Measurements from ENCODE around the gene IRAK2. TPM values are rescaled to one million over a fixed set of nuclear protein-coding genes. Genes with fewer than 3 reads are reported as not detected.

The IRAK2 gene
- total RNA-seq, 2 donors from 2014 or later: 0.26 to 0.40 TPM

GRCh38 chr3:10229576-10229975, 64.9 kb downstream of the IRAK2 start:
- no peaks in the 10 kb centered on the region for H3K27me3 Mint-ChIP-seq (ENCODE audit: insufficient read depth)
- H3K27me3 ChIP-seq (ENCODE audit: control insufficient read depth, insufficient read depth, low read length, poor library complexity, severe bottlenecking): no peaks in the 10 kb centered on the region
- H3K4me1 Mint-ChIP-seq: peaks cover 4% of the 10 kb centered on the region
- no peaks in the 10 kb centered on the region for H3K4me1 ChIP-seq (ENCODE audit: control insufficient read depth, insufficient read depth, low read length)
- no peak overlapping the region for H3K9ac ChIP-seq (ENCODE audit: extremely low read depth, low read length, poor library complexity, severe bottlenecking)
- no peaks in the 10 kb centered on the region for H3K9me3 ChIP-seq (ENCODE audit: control insufficient read depth, low read length)
- no peak overlapping the region for H3K4me3 ChIP-seq (ENCODE audit: low read length)
- H3K36me3 ChIP-seq (ENCODE audit: control insufficient read depth, insufficient read depth, low read length): no peaks in the 10 kb centered on the region
- no peaks in the 10 kb centered on the region for H3K36me3 Mint-ChIP-seq (ENCODE audit: low read depth)
- H3K9me3 Mint-ChIP-seq: no peaks in the 10 kb centered on the region
- TF ChIP-seq CTCF (conservative IDR thresholded peaks at IDR 0.05): no peak
- 87 to 93% methylated on average over 3 to 7 of the region's 7 CpGs for WGBS, 2 experiments (ENCODE audit: insufficient coverage in 1 of 2, insufficient read length in 1 of 2)
- H3K27ac Mint-ChIP-seq: no peak overlapping the region
- no peak for DNase-seq
- no peak overlapping the region for H3K27ac ChIP-seq (ENCODE audit: low read depth, low read length)
- H3K4me3 Mint-ChIP-seq: no peak overlapping the region

GRCh38 chr3:10232137-10232536, 67.4 kb downstream of the IRAK2 start:
- no peaks in the 10 kb centered on the region for H3K36me3 ChIP-seq (ENCODE audit: control insufficient read depth, insufficient read depth, low read length)
- no peak overlapping the region for H3K9ac ChIP-seq (ENCODE audit: extremely low read depth, low read length, poor library complexity, severe bottlenecking)
- no peaks in the 10 kb centered on the region for H3K4me1 ChIP-seq (ENCODE audit: control insufficient read depth, insufficient read depth, low read length)
- TF ChIP-seq CTCF (conservative IDR thresholded peaks at IDR 0.05): no peak
- Mint-ChIP-seq H3K4me1 (no peaks in the 10 kb centered on the region), H3K27ac (no peak overlapping the region), H3K9me3 (peaks cover 2% of the 10 kb centered on the region), H3K4me3 (no peak overlapping the region), H3K27me3 (ENCODE audit: insufficient read depth) (no peaks in the 10 kb centered on the region), H3K36me3 (ENCODE audit: low read depth) (no peaks in the 10 kb centered on the region)
- WGBS, 2 experiments (ENCODE audit: insufficient coverage in 1 of 2, insufficient read length in 1 of 2): 92 to 96% methylated on average over 7 of the region's 7 CpGs
- DNase-seq: no peak
- peaks cover 5% of the 10 kb centered on the region for H3K9me3 ChIP-seq (ENCODE audit: control insufficient read depth, low read length)
- H3K4me3 ChIP-seq (ENCODE audit: low read length): no peak overlapping the region
- no peak overlapping the region for H3K27ac ChIP-seq (ENCODE audit: low read depth, low read length)
- no peaks in the 10 kb centered on the region for H3K27me3 ChIP-seq (ENCODE audit: control insufficient read depth, insufficient read depth, low read length, poor library complexity, severe bottlenecking)

- Histone ChIP-seq H3K4me3 (ENCODE audit: low read length) (no peak overlapping the region), H3K4me1 (ENCODE audit: control insufficient read depth, insufficient read depth, low read length) (no peaks in the 10 kb centered on the region), H3K27ac (ENCODE audit: low read depth, low read length) (no peak overlapping the region), H3K9ac (ENCODE audit: extremely low read depth, low read length, poor library complexity, severe bottlenecking) (no peak overlapping the region), H3K9me3 (ENCODE audit: control insufficient read depth, low read length) (peaks cover 5% of the 10 kb centered on the region), H3K36me3 (ENCODE audit: control insufficient read depth, insufficient read depth, low read length) (no peaks in the 10 kb centered on the region), H3K27me3 (ENCODE audit: control insufficient read depth, insufficient read depth, low read length, poor library complexity, severe bottlenecking) (no peaks in the 10 kb centered on the region)
- TF ChIP-seq CTCF (conservative IDR thresholded peaks at IDR 0.05): no peak
- WGBS, 2 experiments (ENCODE audit: insufficient coverage in 1 of 2, insufficient read length in 1 of 2): 92 to 95% methylated on average over 11 to 13 of the region's 13 CpGs
- no peak for DNase-seq
- H3K27me3 Mint-ChIP-seq (ENCODE audit: insufficient read depth): no peaks in the 10 kb centered on the region
- H3K27ac Mint-ChIP-seq: no peak overlapping the region
- no peaks in the 10 kb centered on the region for H3K4me1 Mint-ChIP-seq
- peaks cover 2% of the 10 kb centered on the region for H3K9me3 Mint-ChIP-seq
- H3K36me3 Mint-ChIP-seq (ENCODE audit: low read depth): no peaks in the 10 kb centered on the region
- H3K4me3 Mint-ChIP-seq: no peak overlapping the region
These were observed 69.3 kb downstream of the IRAK2 start for GRCh38 chr3:10233988-10234387.

Data from endodermal cell (in vitro differentiated cells).